SK-N-SH treated with all-trans-retinoic acid at 6 μM for 48 hours (cell line): ENCODE data around the gene PRUNE2.

ENCODE experiments used
- ATAC-seq: fragments of 200-7000 bp; cut with Tn5 transposase; 3 replicates; pipeline ENCODE4 v1.9.1; 2020; ENCODE audit warnings: mild to moderate bottlenecking, moderate library complexity
- ARNTL ChIP-seq: fragments of 450-650 bp; formaldehyde crosslinking; IDR thresholded peaks from 2 replicates; pipeline ENCODE4 v1.5.0; 2020; ENCODE audit warnings: low read depth, mild to moderate bottlenecking, moderate library complexity, borderline replicate concordance
- CSDC2 ChIP-seq: fragments of 250-450 bp; sonication (Bioruptor Pico); IDR thresholded peaks from 2 replicates; pipeline ENCODE4 v1.5.0; 2020; ENCODE audit warnings: mild to moderate bottlenecking, moderate library complexity
- CSRNP3 ChIP-seq: fragments of 250-450 bp; sonication (Bioruptor Pico); IDR thresholded peaks from 2 replicates; pipeline ENCODE4 v1.5.1; 2021; ENCODE audit warnings: mild to moderate bottlenecking, moderate library complexity
- GLIS3 ChIP-seq: fragments of 250-450 bp; sonication (Bioruptor Pico); IDR thresholded peaks from 2 replicates; pipeline ENCODE4 v1.5.0; 2020; ENCODE audit warnings: mild to moderate bottlenecking, moderate library complexity
- RARB ChIP-seq: fragments of 250-450 bp; sonication (Bioruptor Pico); IDR thresholded peaks from 2 replicates; pipeline ENCODE4 v1.8.0; 2021; ENCODE audit warnings: mild to moderate bottlenecking, moderate library complexity
- SNAI2 ChIP-seq: fragments of 250-450 bp; sonication (Bioruptor Pico); IDR thresholded peaks from 2 replicates; pipeline ENCODE4 v1.5.0; 2020; ENCODE audit warnings: mild to moderate bottlenecking, moderate library complexity
- ZFP3 ChIP-seq: fragments of 250-450 bp; sonication (Bioruptor Pico); IDR thresholded peaks from 2 replicates; pipeline ENCODE4 v1.5.0; 2020; ENCODE audit warnings: mild to moderate bottlenecking, moderate library complexity
- ZNF565 ChIP-seq: fragments of 450-650 bp; formaldehyde crosslinking; conservative IDR thresholded peaks from 2 replicates; pipeline ENCODE4 v1.5.0; 2020; ENCODE audit warnings: low read depth, mild to moderate bottlenecking, moderate library complexity
- ZNF70 ChIP-seq: fragments of 450-650 bp; formaldehyde crosslinking; IDR thresholded peaks from 2 replicates; pipeline ENCODE4 v1.5.0; 2020; ENCODE audit warnings: mild to moderate bottlenecking, moderate library complexity
- ZNF8 ChIP-seq: fragments of 450-650 bp; formaldehyde crosslinking; IDR thresholded peaks from 2 replicates; pipeline ENCODE4 v1.5.0; 2020; ENCODE audit warnings: mild to moderate bottlenecking, moderate library complexity
- TF ChIP-seq, protein P1 (sequence below): fragments of 250-450 bp; sonication (Bioruptor Pico); IDR thresholded peaks from 2 replicates; pipeline ENCODE4 v1.5.0; 2020; ENCODE audit warnings: mild to moderate bottlenecking, moderate library complexity
- TF ChIP-seq, protein P2 (sequence below): fragments of 250-450 bp; sonication (Bioruptor Pico); IDR thresholded peaks from 2 replicates; pipeline ENCODE4 v1.5.1; 2020; ENCODE audit warnings: low read depth, mild to moderate bottlenecking, moderate library complexity
- TF ChIP-seq, protein P3 (sequence below): fragments of 250-450 bp; sonication (Bioruptor Pico); IDR thresholded peaks from 2 replicates; pipeline ENCODE4 v1.8.0; 2020; ENCODE audit warnings: mild to moderate bottlenecking, moderate library complexity, borderline replicate concordance
- TF ChIP-seq, protein P4 (sequence below): fragments of 250-450 bp; sonication (Bioruptor Pico); IDR thresholded peaks from 2 replicates; pipeline ENCODE4 v1.8.0; 2021; ENCODE audit warnings: low read depth, mild to moderate bottlenecking, moderate library complexity, borderline replicate concordance

The PRUNE2 gene

DNA sequence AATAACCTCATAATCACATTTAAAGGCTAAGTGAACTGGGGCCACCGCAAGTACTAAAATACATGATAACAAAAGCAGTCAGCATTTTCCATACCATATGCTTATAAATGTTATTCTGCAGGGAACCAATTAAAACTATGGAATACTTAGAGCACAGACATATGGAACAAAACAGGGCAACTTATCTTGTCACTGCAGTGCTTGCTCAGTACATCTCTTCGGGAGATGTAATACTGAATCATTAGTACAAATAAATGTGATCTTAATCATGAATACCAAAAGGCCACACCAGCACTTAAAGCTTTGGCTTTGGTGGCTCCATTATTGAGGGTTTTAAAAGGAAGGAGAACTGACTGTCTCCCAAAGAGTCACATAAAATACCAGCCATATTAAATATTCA, 32.1 kb downstream of the PRUNE2 start (continued):
- TF ChIP-seq, protein P1, sequence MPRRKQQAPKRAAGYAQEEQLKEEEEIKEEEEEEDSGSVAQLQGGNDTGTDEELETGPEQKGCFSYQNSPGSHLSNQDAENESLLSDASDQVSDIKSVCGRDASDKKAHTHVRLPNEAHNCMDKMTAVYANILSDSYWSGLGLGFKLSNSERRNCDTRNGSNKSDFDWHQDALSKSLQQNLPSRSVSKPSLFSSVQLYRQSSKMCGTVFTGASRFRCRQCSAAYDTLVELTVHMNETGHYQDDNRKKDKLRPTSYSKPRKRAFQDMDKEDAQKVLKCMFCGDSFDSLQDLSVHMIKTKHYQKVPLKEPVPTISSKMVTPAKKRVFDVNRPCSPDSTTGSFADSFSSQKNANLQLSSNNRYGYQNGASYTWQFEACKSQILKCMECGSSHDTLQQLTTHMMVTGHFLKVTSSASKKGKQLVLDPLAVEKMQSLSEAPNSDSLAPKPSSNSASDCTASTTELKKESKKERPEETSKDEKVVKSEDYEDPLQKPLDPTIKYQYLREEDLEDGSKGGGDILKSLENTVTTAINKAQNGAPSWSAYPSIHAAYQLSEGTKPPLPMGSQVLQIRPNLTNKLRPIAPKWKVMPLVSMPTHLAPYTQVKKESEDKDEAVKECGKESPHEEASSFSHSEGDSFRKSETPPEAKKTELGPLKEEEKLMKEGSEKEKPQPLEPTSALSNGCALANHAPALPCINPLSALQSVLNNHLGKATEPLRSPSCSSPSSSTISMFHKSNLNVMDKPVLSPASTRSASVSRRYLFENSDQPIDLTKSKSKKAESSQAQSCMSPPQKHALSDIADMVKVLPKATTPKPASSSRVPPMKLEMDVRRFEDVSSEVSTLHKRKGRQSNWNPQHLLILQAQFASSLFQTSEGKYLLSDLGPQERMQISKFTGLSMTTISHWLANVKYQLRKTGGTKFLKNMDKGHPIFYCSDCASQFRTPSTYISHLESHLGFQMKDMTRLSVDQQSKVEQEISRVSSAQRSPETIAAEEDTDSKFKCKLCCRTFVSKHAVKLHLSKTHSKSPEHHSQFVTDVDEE (CRISPR knock-in tag), result no peak
- TF ChIP-seq GLIS3 (CRISPR knock-in tag), result no peak
- TF ChIP-seq, protein P2, sequence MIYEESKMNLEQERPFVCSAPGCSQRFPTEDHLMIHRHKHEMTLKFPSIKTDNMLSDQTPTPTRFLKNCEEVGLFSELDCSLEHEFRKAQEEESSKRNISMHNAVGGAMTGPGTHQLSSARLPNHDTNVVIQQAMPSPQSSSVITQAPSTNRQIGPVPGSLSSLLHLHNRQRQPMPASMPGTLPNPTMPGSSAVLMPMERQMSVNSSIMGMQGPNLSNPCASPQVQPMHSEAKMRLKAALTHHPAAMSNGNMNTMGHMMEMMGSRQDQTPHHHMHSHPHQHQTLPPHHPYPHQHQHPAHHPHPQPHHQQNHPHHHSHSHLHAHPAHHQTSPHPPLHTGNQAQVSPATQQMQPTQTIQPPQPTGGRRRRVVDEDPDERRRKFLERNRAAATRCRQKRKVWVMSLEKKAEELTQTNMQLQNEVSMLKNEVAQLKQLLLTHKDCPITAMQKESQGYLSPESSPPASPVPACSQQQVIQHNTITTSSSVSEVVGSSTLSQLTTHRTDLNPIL (CRISPR knock-in tag), result no peak

GRCh38 chr9:76873056-76873792, 32.7 kb downstream of the PRUNE2 start:
- TF ChIP-seq ZNF8 (CRISPR knock-in tag), result no peak
- TF ChIP-seq, protein P2 (CRISPR knock-in tag), result no peak
- no peak for TF ChIP-seq ZNF565 (CRISPR knock-in tag)
- TF ChIP-seq SNAI2 (CRISPR knock-in tag), result no peak
- TF ChIP-seq CSRNP3, result no peak
- TF ChIP-seq, protein P3, sequence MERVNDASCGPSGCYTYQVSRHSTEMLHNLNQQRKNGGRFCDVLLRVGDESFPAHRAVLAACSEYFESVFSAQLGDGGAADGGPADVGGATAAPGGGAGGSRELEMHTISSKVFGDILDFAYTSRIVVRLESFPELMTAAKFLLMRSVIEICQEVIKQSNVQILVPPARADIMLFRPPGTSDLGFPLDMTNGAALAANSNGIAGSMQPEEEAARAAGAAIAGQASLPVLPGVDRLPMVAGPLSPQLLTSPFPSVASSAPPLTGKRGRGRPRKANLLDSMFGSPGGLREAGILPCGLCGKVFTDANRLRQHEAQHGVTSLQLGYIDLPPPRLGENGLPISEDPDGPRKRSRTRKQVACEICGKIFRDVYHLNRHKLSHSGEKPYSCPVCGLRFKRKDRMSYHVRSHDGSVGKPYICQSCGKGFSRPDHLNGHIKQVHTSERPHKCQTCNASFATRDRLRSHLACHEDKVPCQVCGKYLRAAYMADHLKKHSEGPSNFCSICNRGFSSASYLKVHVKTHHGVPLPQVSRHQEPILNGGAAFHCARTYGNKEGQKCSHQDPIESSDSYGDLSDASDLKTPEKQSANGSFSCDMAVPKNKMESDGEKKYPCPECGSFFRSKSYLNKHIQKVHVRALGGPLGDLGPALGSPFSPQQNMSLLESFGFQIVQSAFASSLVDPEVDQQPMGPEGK (CRISPR knock-in tag), result no peak
- TF ChIP-seq, protein P4, sequence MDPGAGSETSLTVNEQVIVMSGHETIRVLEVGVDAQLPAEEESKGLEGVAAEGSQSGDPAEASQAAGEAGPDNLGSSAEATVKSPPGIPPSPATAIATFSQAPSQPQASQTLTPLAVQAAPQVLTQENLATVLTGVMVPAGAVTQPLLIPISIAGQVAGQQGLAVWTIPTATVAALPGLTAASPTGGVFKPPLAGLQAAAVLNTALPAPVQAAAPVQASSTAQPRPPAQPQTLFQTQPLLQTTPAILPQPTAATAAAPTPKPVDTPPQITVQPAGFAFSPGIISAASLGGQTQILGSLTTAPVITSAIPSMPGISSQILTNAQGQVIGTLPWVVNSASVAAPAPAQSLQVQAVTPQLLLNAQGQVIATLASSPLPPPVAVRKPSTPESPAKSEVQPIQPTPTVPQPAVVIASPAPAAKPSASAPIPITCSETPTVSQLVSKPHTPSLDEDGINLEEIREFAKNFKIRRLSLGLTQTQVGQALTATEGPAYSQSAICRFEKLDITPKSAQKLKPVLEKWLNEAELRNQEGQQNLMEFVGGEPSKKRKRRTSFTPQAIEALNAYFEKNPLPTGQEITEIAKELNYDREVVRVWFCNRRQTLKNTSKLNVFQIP, result no peak
- peak; percentile 26; the same call in 1 of the 3 replicates for ATAC-seq

DNA sequence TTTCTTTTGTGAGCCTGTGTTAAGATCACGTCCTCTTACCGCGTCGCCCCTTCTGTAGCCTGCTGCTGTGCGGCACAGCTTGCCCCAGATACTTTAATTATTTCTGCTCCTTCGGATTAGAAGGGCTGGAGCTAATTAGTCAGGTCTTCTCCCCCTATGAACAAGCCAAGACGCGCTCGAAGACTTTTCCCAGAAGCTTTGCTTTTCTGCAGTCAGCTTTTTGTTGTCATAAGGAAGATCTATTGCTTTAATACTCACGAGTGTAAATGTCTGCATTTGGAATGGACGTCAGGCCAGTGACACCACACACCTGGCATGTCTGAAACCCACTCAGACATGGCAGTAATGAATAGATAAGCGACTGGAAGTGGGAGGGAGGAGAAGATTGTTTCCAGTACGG, 37.0 kb downstream of the PRUNE2 start:
- no peak for ATAC-seq
- no peak for TF ChIP-seq CSDC2 (CRISPR knock-in tag)
- no peak for TF ChIP-seq RARB (CRISPR knock-in tag)
- no peak for TF ChIP-seq SNAI2 (CRISPR knock-in tag)
- no peak for TF ChIP-seq GLIS3 (CRISPR knock-in tag)
- no peak for TF ChIP-seq ARNTL (CRISPR knock-in tag)
- TF ChIP-seq ZFP3 (CRISPR knock-in tag), result no peak

DNA sequence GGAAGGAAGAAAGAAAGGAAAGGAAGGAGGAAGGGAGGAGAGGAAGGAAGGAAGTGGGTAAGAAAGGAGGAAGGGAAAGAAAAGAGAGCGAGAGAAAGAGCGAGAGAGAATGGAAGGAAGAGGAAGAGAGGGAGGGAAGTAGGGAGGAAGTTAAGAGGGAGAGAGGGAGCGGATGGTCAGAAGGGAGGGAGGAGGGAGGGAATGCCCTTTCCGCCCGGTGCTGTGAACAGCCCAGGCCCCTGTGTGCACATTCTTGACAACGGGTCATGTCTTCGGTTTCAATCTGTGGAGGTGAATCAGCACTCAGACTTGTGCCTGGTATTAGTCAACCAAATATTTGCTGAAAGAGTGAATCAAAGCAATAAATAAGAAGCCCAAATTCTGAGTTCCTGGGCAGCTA, 39.2 kb downstream of the PRUNE2 start:
- TF ChIP-seq, protein P3 (CRISPR knock-in tag), result no peak
- TF ChIP-seq CSDC2 (CRISPR knock-in tag), result 0 out of 2 replicates have a peak, but pooled peaks have one; percentile 38
- TF ChIP-seq ZNF70 (CRISPR knock-in tag), result peak; percentile 73
- peak; percentile 99 for ATAC-seq
